ENCODE data around the gene HOXB3.

- no peak for TF ChIP-seq CTCF (IDR thresholded peaks at IDR 0.05; ENCODE audit: low read length)
- no peak for TF ChIP-seq EZH2 (IDR thresholded peaks at IDR 0.05; ENCODE audit: borderline replicate concordance, low read length)
These were observed 57.8 kb downstream of the HOXB3 start for GRCh38 chr17:48532261-48532660.
